Peyer's patch (tissue), 4 donors: ENCODE results near the gene IFI30. TPM values are rescaled to one million over a fixed set of nuclear protein-coding genes. Genes with fewer than 3 reads are reported as not detected.
A peak's percentile ranks its signal among the peaks of the same experiment; 100 is the strongest.

ENCODE experiments used
- DNase-seq, 3 donors: peaks; one replicate each; pipeline ENCODE4 v3.0.0-alpha.2; 2017 to 2019
- H3K27ac ChIP-seq, 4 donors: fragments of 200-600 bp; sonication (generic); one replicate each; pipeline ENCODE4 v1.5.1; 2016 to 2019
- H3K27me3 ChIP-seq, 2 donors: fragments of 200-600 bp; sonication (generic); one replicate each; pipeline ENCODE4 v1.5.1; 2019
- H3K36me3 ChIP-seq, 3 donors: fragments of 200-600 bp; sonication (generic); one replicate each; pipeline ENCODE4 v1.5.1; 2016 to 2019
- H3K4me1 ChIP-seq, 4 donors: fragments of 200-600 bp; sonication (generic); one replicate each; pipeline ENCODE4 v1.5.1; 2016 to 2019
- H3K4me3 ChIP-seq, 4 donors: fragments of 200-600 bp; sonication (generic); 1 replicate in 3 of 4; 2 replicates in 1 of 4; pipeline ENCODE4 v1.5.1; 2016 to 2019; ENCODE audit warnings: mild to moderate bottlenecking in 1 of 4
- H3K9me3 ChIP-seq, 4 donors: fragments of 200-600 bp; sonication (generic); one replicate each; pipeline ENCODE4 v1.5.1; 2016 to 2019; ENCODE audit warnings: mild to moderate bottlenecking in 1 of 4
- POLR2A ChIP-seq, 2 donors: fragments of 450-650 bp; IDR thresholded peaks; one replicate each; pipeline ENCODE4 v1.5.1; 2017; ENCODE audit warnings: antibody characterized with exemption in 2 of 2, mild to moderate bottlenecking in 2 of 2, moderate library complexity in 2 of 2
- total RNA-seq, 4 donors: library from RNA; depleted of rRNA; stranded (reverse); fragments of >200 nt; gene quantifications; one replicate each; pipeline ENCODE4 v1.1.0, GENCODE V29; 2016
- TF ChIP-seq, protein P1 (sequence below), 6 experiments: fragments of 450-650 bp in 4 of 6; fragments of 200-600 bp in 2 of 6; sonication (generic) in 1 of 6; IDR thresholded peaks; one replicate each; pipeline ENCODE4 v1.5.1; 2017 to 2019; ENCODE audit warnings: antibody characterized with exemption in 6 of 6, mild to moderate bottlenecking in 3 of 6, moderate library complexity in 1 of 6

IFI30 gene
- total RNA-seq, 4 donors from 2014 or later = 54.9 to 109 (median 60.7) TPM

GRCh38 chr19:18219911-18220631, 46.5 kb downstream of the IFI30 start:
- Histone ChIP-seq H3K9me3 (no peaks in the 10 kb centered on the region), H3K27me3 (peaks cover 0 to 3% of the 10 kb centered on the region in 2 donors), H3K36me3 (no peaks in the 10 kb centered on the region), H3K4me3 (no peak overlapping the region), H3K4me1 (peaks cover 0 to 17% (median 5%) of the 10 kb centered on the region in 4 donors), H3K27ac (no peak overlapping the region)
- TF ChIP-seq, protein P1, sequence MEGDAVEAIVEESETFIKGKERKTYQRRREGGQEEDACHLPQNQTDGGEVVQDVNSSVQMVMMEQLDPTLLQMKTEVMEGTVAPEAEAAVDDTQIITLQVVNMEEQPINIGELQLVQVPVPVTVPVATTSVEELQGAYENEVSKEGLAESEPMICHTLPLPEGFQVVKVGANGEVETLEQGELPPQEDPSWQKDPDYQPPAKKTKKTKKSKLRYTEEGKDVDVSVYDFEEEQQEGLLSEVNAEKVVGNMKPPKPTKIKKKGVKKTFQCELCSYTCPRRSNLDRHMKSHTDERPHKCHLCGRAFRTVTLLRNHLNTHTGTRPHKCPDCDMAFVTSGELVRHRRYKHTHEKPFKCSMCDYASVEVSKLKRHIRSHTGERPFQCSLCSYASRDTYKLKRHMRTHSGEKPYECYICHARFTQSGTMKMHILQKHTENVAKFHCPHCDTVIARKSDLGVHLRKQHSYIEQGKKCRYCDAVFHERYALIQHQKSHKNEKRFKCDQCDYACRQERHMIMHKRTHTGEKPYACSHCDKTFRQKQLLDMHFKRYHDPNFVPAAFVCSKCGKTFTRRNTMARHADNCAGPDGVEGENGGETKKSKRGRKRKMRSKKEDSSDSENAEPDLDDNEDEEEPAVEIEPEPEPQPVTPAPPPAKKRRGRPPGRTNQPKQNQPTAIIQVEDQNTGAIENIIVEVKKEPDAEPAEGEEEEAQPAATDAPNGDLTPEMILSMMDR (IDR thresholded peaks at IDR 0.05) = no peak
- TF ChIP-seq POLR2A (IDR thresholded peaks at IDR 0.05) = no peak
- no peak for DNase-seq

- no peaks in the 10 kb centered on the region for H3K36me3 ChIP-seq
- no peaks in the 10 kb centered on the region for H3K9me3 ChIP-seq
- no peak overlapping the region for H3K27ac ChIP-seq
- H3K27me3 ChIP-seq = peaks cover 0 to 10% of the 10 kb centered on the region in 2 donors
- peaks cover 0 to 24% (median 7%) of the 10 kb centered on the region in 4 donors for H3K4me1 ChIP-seq
- no peak for DNase-seq
- no peak for TF ChIP-seq POLR2A (IDR thresholded peaks at IDR 0.05)
- TF ChIP-seq, protein P1 (IDR thresholded peaks at IDR 0.05) = no peak
- H3K4me3 ChIP-seq = no peak overlapping the region
Observed at GRCh38 chr19:18220632-18221275, 47.1 kb downstream of the IFI30 start.

DNA sequence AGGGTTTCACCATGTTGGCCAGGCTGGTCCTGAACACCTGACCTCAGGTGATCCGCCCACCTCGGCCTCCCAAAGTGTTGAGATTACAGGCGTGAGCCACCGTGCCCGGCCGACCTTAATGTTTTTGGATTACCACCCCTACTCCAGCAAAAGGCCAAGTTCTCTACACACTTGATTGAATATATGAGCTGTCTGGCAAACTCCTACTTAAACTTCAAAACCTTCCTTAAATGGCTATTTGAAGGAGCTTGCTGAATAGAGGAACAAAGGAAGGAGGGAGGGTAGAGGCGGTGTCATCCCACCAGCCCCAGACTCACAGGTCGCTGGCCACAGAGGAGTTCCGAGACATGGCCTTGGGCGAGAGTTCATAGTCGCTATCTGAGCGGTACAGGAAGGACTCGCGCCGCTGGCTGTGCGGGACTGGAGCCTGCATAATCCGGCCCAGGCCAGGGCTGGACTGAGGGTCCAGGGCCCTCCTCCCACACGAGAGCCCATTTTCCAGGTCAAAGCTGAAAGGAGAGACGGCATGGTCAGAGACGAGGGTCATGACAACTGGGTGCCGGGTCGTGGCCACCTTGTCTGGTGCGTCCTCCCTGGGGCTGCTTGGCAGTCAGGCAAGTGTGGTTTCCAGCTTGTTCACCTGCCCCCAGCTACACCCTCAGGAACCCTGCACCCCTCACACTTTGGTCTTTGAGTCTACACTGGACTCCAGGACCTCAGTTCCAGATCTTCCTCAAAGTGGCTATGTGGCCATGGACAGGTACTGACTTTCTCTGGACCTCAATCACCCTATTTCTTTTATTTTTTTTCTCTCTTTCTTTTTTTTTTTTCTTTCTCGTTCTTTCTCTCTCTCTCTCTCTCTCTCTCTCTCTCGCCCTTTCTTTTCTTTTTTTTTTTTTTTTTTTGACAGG, 48.5 kb downstream of the IFI30 start:
- Histone ChIP-seq H3K4me3 (no peak overlapping the region), H3K36me3 (no peaks in the 10 kb centered on the region)

DNA sequence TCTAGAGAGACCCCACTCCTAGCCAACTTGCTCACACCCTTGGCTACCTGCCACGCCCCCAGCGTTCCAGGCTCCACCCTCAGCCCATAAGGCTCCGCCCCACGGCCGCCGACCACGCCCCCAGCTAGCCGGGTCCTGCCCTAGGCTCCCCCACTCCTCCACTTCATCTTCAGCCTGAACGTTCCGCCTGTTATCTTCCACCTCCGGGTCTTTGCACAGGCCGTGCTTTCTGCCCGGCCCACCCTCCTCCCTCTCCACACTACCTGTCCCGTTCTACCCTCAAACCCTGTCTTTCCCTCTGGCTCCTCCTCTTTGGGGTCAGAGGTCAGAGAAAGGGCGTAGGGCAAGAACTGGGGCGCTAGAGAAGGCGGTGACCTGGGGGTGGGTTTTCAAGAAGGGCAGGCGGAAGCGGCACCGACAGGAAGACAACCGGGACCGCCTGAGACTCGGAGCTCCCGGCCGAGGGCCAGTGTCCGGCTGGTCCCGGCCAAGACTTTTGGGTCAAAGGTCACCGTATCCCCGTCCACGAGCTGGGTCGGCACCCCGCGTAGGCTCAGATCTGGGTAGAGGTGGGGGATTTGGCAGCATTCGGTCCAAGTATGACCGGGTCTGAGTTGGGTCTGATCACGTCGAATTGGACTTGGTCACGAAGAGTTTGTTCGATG, 50.4 kb downstream of the IFI30 start:
- Histone ChIP-seq H3K27me3 (peaks cover 0 to 10% of the 10 kb centered on the region in 2 donors), H3K4me1 (peaks cover 0 to 31% (median 9%) of the 10 kb centered on the region in 4 donors), H3K4me3 (peak overlapping the region; percentile 15 to 58 (median 42)), H3K36me3 (no peaks in the 10 kb centered on the region), H3K9me3 (no peaks in the 10 kb centered on the region), H3K27ac (peak overlapping the region in 2 of 4 donors; percentile 24 to 54)
- TF ChIP-seq, protein P1 (IDR thresholded peaks at IDR 0.05) = no peak
- no peak for TF ChIP-seq POLR2A (IDR thresholded peaks at IDR 0.05)
- peak; percentile 17 to 64 (median 61) for DNase-seq

More for the DNA sequence above, 48.5 kb downstream of the IFI30 start:
- no peaks in the 10 kb centered on the region for H3K9me3 ChIP-seq
- peaks cover 0 to 10% of the 10 kb centered on the region in 2 donors for H3K27me3 ChIP-seq
- TF ChIP-seq, protein P1 (IDR thresholded peaks at IDR 0.05) = no peak
- DNase-seq = no peak
- H3K4me1 ChIP-seq = peaks cover 0 to 31% (median 9%) of the 10 kb centered on the region in 4 donors
- H3K27ac ChIP-seq = no peak overlapping the region
